Measurements from ENCODE around the gene ATG10.

DNA sequence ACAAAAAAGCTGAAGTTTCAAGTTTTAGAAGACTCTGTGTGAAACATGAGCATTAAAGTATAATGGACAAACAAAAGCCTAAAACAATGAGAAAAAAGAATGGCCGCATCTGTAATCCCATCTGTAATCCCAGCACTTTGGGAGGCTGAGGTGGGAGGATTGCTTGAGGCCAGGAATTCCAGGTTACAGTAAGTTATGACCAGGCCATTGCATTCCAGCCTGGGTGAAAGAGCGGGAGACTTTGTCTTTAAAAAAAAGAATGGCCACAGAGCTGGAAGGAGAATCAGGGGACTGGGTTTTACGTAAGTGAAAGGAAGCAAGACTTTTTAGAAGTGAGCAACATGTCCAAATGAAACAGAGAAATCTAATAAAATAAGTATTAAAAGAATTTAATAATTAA is 2.6 kb upstream of the ATG10 start:
- TF ChIP-seq, protein P1, sequence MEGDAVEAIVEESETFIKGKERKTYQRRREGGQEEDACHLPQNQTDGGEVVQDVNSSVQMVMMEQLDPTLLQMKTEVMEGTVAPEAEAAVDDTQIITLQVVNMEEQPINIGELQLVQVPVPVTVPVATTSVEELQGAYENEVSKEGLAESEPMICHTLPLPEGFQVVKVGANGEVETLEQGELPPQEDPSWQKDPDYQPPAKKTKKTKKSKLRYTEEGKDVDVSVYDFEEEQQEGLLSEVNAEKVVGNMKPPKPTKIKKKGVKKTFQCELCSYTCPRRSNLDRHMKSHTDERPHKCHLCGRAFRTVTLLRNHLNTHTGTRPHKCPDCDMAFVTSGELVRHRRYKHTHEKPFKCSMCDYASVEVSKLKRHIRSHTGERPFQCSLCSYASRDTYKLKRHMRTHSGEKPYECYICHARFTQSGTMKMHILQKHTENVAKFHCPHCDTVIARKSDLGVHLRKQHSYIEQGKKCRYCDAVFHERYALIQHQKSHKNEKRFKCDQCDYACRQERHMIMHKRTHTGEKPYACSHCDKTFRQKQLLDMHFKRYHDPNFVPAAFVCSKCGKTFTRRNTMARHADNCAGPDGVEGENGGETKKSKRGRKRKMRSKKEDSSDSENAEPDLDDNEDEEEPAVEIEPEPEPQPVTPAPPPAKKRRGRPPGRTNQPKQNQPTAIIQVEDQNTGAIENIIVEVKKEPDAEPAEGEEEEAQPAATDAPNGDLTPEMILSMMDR (conservative IDR thresholded peaks at IDR 0.05; ENCODE audit: low read depth, low read length): no peak
- TF ChIP-seq EZH2 (IDR thresholded peaks at IDR 0.05; ENCODE audit: low read length, unreplicated experiment) (no peak), EZH2phosphoT487 (IDR thresholded peaks at IDR 0.05; ENCODE audit: borderline replicate concordance, low read length) (no peak)
